Fibroblast of villous mesenchyme (primary cell): ENCODE results near the gene PAFAH2. TPM values are rescaled to one million over a fixed set of nuclear protein-coding genes. Genes with fewer than 3 reads are reported as not detected.

ENCODE experiments used
- DNase-seq: peaks from one replicate; pipeline ENCODE4 v3.0.0-alpha.2; 2010; ENCODE audit warnings: low read depth
- H3K4me3 ChIP-seq: 2 replicates; pipeline ENCODE4 v1.5.1; 2011; ENCODE audit warnings: low read depth, mild to moderate bottlenecking, low read length
- CTCF ChIP-seq: IDR thresholded peaks from 2 replicates; pipeline ENCODE4 v1.5.1; 2012; ENCODE audit warnings: low read depth, mild to moderate bottlenecking, low read length; ENCODE audit not compliant: insufficient read depth
- total RNA-seq: library from RNA; depleted of rRNA; stranded (reverse); fragments of >200 nt; gene quantifications from 2 replicates; pipeline ENCODE4 v1.2.3, GENCODE V29; 2012

Gene PAFAH2
- total RNA-seq, 1 donor, result 11.2 TPM

DNA sequence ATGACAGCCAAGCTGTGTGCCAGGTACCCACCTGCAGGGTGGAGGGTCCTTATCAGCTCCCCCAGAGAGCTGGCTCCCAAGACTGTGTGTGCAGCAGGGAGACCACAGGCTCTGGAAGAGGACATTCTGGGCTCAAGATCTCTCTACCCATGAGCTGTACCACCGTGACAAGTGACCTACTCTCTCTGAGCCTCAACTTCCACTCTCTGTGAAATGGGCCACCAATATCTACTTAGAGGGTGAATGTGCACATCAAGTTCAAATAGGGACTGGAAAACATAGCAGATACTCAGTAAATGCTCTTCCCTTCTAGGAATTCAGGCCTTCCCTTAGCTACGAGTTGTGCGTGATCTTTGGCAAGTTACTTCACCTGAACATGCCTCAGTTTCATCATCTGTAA, 46.6 kb upstream of the PAFAH2 start:
- TF ChIP-seq CTCF, result no peak
- DNase-seq, result no peak
- H3K4me3 ChIP-seq, result no peak overlapping the region

GRCh38 chr1:26043765-26044164, 45.9 kb upstream of the PAFAH2 start:
- DNase-seq, result no peak
- no peak overlapping the region for H3K4me3 ChIP-seq
- TF ChIP-seq CTCF, result no peak

- H3K4me3 ChIP-seq, result no peak overlapping the region
- TF ChIP-seq CTCF, result no peak
- no peak for DNase-seq
These were observed 44.1 kb upstream of the PAFAH2 start for GRCh38 chr1:26041978-26042377.

DNA sequence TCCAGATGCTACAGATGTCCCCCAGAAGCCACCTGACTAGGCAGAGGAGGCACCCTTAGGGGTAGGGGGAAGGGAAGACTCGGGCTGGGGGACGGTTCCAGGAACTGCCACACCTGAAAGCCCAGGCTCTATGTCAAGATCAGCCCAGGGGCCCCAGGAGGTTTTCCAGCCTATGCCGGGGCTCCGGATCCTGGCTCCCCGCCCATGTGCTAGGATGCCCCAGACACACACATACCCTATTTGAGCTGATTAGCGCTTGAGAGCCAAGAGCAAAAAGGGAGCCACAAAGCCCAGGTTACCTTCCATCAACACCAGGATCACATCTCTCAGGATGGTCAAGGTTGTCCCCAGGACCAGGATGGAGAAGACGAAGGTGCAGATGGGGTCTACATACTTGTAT, 43.5 kb upstream of the PAFAH2 start:
- H3K4me3 ChIP-seq, result no peak overlapping the region
- DNase-seq, result no peak
- no peak for TF ChIP-seq CTCF

- no peak for TF ChIP-seq CTCF
- DNase-seq, result no peak
- no peak overlapping the region for H3K4me3 ChIP-seq
These were observed 41.0 kb upstream of the PAFAH2 start for GRCh38 chr1:26038904-26039303.

DNA sequence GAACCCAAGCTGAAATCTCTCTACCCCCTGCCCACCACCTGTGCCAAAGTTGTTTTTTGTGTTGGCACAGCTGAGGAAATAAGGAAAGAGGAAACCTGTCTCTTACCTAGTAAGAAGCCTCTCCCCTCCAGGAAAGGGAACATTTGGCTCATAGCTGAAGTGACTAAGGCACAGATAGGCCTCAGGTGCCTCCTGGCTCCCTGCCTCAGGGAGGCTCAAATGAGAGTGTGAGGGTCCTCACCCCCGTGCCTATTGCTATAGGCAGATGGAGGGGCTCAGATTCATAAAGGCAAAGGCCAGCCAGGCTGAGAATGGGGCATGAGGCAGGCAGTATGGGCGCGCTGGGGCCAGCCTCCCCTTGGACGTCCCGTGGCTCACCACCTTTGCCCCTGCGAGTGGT, 40.6 kb upstream of the PAFAH2 start:
- no peak for DNase-seq
- H3K4me3 ChIP-seq, result no peak overlapping the region
- no peak for TF ChIP-seq CTCF

GRCh38 chr1:26037904-26038303, 40.0 kb upstream of the PAFAH2 start:
- no peak for DNase-seq
- no peak for TF ChIP-seq CTCF
- H3K4me3 ChIP-seq, result no peak overlapping the region
